ENCODE measurements around the gene POU6F2. TPM values are rescaled to one million over a fixed set of nuclear protein-coding genes. Genes with fewer than 3 reads are reported as not detected.
A peak's percentile ranks its signal among the peaks of the same experiment; 100 is the strongest.

The POU6F2 gene
- total RNA-seq, 1 donor from 2014 or later = 0.16 TPM

DNA sequence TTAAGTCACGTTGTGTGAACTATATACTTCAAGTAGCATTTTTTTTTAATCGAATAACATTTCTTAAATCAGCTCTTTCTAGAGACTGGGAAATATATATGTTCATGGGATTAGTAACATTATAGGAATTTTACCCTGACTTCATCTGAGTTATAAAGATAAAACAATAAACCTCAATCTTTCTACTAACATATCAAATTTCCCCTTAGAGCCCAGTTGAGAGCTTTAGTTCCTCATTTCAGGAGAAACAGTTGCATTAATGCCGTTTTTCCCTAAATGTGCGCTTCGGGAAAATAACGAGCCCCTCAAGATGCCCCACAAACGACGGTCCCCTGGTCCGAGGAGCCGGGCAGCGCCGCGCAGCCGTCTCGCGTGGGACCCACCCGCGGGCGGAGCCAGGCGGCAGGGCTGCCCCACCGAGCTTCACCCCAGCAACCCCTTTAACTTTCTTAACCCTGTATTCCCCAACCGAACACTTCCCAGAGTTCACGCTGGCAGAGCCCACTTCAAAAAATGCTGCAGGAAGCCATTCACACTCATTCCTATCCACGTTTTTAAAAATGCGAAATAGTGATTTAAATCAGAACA lies 436.0 kb downstream of the POU6F2 start:
- peaks cover 4% of the 10 kb centered on the region for H3K4me1 Mint-ChIP-seq
- peak overlapping the region; percentile 79 for H3K4me3 Mint-ChIP-seq
- DNase-seq = no peak
- no peak overlapping the region for H3K27ac Mint-ChIP-seq
- no peaks in the 10 kb centered on the region for H3K36me3 Mint-ChIP-seq (ENCODE audit: low read depth)
- peaks cover 56% of the 10 kb centered on the region for H3K27me3 Mint-ChIP-seq
- intact Hi-C loops (cut with micrococcal nuclease) = no loop called here
- no peaks in the 10 kb centered on the region for H3K9me3 Mint-ChIP-seq

DNA sequence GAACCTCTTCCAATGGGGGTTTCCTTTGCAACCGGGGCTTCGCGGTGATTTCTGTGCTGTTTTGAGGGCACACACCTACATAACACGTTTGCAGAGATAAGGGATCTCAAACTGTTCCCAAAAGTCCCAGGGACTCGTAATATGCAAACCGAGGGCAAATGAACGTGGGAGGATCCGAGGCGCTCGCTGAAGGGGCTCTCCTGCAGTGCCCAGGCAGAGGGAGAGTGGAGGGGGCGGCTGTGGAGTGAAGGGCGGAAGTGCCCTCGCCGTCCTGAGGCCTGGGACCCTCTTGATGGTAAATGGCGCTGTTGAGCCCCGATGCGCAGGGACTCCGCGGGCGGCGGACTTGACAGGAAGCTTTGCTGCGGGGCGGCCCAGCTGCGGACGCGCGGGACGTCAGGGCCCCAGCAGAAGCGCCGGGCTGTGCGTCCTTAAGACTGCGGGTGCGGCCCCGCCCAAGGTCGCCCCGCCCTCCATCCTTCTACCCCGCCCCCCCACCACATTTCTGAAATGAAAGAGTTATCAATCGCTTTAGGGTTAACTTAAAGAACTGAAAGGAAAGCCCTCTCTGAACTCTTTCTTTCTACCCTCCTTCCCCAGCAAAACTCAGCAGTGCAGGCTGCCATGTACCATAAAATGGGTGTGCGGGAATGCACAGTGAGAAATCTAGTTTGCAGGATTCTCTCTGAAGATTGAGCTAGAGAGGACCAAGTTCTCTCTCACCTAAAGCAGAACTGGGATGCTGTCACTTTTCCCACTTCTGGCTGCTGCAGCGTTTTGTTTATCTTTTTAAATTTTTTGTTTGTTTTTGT lies 436.7 kb downstream of the POU6F2 start:
- peaks cover 4% of the 10 kb centered on the region for H3K4me1 Mint-ChIP-seq
- H3K4me3 Mint-ChIP-seq = peak overlapping the region; percentile 79
- no peaks in the 10 kb centered on the region for H3K36me3 Mint-ChIP-seq (ENCODE audit: low read depth)
- intact Hi-C loops (cut with micrococcal nuclease) = no loop called here
- peaks cover 55% of the 10 kb centered on the region for H3K27me3 Mint-ChIP-seq
- H3K9me3 Mint-ChIP-seq = no peaks in the 10 kb centered on the region
- H3K27ac Mint-ChIP-seq = no peak overlapping the region
- DNase-seq = peak; percentile 79

DNA sequence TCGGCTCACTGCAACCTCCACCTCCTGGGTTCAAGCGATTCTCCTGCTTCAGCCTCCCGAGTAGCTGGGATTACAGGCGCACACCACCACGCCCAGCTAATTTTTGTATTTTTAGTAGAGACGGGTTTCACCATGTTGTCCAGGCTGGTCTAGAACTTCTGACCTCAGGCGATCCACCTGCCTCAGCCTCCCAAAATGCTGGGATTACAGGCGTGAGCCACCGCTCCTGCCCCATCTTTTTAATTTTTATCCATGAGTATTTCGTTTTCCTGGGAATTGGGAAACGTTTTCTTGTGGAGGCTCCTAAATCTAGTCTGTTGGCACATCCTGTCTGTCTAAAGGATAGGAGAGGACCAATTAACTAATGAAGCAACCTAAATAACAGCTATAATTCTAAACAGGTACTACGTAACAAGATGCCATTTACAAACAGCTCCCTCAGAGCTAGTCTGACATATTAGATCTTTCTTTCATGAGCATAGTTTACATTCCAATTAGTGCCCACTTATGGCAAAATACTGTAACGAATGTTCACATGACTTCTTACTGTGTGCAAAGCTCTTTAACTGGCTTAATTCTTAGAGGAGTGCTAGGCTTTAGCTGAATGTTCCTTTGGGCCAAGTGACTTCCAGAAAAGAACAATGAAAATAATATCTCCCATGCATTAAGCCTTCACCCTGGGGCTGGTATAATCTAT lies 437.5 kb downstream of the POU6F2 start:
- peaks cover 54% of the 10 kb centered on the region for H3K27me3 Mint-ChIP-seq
- no peaks in the 10 kb centered on the region for H3K9me3 Mint-ChIP-seq
- DNase-seq = no peak
- peak overlapping the region; percentile 79 for H3K4me3 Mint-ChIP-seq
- H3K27ac Mint-ChIP-seq = no peak overlapping the region
- intact Hi-C loops (cut with micrococcal nuclease) = no loop called here
- H3K36me3 Mint-ChIP-seq (ENCODE audit: low read depth) = no peaks in the 10 kb centered on the region
- H3K4me1 Mint-ChIP-seq = peaks cover 4% of the 10 kb centered on the region

- intact Hi-C loops (cut with micrococcal nuclease) = no loop called here
- Mint-ChIP-seq H3K9me3 (no peaks in the 10 kb centered on the region), H3K4me1 (peaks cover 4% of the 10 kb centered on the region), H3K27me3 (peaks cover 43% of the 10 kb centered on the region), H3K36me3 (ENCODE audit: low read depth) (no peaks in the 10 kb centered on the region), H3K4me3 (no peak overlapping the region), H3K27ac (no peak overlapping the region)
- DNase-seq = no peak
These were observed 439.2 kb downstream of the POU6F2 start for GRCh38 chr7:39416866-39417265.

DNA sequence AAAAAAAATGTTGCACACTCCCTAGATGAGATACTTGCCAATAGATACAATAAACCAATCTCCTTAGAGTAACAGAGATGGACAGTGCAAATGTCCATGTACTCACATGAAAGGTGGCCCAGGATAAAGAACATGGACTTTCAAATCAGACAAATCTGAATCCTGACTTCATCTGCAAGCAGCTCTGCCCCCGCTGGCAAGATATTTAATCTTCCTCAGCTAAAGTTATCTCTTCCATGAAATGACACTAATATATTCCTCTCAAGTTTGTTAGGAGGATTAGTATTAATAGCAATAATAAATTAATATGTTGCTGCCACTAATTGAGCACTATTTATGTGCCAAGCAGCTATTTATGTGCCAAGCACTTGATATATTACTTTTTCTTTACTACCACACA lies 439.9 kb downstream of the POU6F2 start:
- H3K27me3 Mint-ChIP-seq = peaks cover 40% of the 10 kb centered on the region
- H3K27ac Mint-ChIP-seq = no peak overlapping the region
- no peak overlapping the region for H3K4me3 Mint-ChIP-seq
- no peaks in the 10 kb centered on the region for H3K36me3 Mint-ChIP-seq (ENCODE audit: low read depth)
- H3K9me3 Mint-ChIP-seq = no peaks in the 10 kb centered on the region
- intact Hi-C loops (cut with micrococcal nuclease) = no loop called here
- peaks cover 4% of the 10 kb centered on the region for H3K4me1 Mint-ChIP-seq
- DNase-seq = no peak

DNA sequence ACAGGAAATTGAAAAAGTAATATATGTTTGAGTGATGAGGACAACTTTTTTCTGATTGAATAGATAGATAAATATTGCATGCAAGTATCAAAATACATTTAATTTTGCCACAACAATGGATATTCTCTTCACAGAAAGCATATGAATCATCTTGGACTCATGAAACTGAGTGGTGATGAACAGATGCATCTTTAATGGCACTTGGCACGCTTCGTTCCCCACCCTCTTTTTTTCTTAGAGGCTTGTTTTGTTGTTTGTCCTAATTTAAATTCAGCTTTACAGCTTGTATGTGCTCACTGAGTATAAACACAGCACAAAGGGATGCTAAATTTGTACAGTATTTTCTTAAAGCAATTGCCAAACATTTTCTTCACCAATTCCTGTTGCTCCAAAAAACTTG lies 443.5 kb downstream of the POU6F2 start:
- DNase-seq = no peak
- Mint-ChIP-seq H3K9me3 (no peaks in the 10 kb centered on the region), H3K27ac (no peak overlapping the region), H3K4me3 (no peak overlapping the region), H3K36me3 (ENCODE audit: low read depth) (no peaks in the 10 kb centered on the region), H3K27me3 (peaks cover 24% of the 10 kb centered on the region), H3K4me1 (no peaks in the 10 kb centered on the region)
- intact Hi-C loops (cut with micrococcal nuclease) = no loop called here

DNA sequence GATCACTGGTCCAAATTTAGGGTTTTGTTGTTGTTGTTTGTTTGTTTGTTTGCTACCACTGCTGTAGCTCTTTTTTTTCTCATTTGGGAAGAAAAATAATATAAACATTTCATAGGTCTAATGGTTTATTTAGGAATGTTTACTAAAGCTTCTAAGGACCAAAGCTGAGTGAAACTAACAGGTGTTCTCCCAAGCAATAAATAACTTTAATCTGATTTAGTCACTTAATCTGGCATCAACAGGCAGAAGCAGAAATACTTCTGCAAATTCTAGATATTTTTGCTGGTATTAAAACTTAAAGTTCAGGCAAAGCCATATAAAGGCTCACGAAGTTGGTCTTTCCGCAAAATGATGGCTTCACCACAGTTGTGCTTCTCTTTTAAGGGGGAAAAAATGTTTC lies 444.0 kb downstream of the POU6F2 start:
- Mint-ChIP-seq H3K27me3 (peaks cover 21% of the 10 kb centered on the region), H3K36me3 (ENCODE audit: low read depth) (no peaks in the 10 kb centered on the region), H3K9me3 (no peaks in the 10 kb centered on the region), H3K4me3 (no peak overlapping the region), H3K4me1 (no peaks in the 10 kb centered on the region), H3K27ac (no peak overlapping the region)
- no peak for DNase-seq
- intact Hi-C loops (cut with micrococcal nuclease) = no loop called here

DNA sequence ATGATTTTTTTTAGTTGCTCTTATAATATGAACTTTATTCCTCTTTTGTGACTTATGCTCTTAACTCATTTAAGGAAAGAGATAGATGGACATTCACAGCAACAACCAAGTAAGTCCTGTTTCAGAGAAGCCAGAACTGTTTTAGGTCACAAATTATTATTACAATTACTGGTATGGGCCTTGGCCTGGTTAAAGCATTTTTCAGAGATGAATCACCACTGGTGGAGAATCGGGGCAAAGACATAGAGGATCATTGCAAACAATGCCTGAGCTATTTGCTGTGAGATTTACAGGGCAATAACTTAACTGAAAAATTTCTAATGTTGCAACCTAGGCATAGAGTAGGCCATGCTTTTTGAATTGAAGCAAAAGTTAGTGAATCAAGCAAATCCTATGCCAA lies 450.5 kb downstream of the POU6F2 start:
- H3K27me3 Mint-ChIP-seq = peaks cover 2% of the 10 kb centered on the region
- H3K36me3 Mint-ChIP-seq (ENCODE audit: low read depth) = no peaks in the 10 kb centered on the region
- no peak overlapping the region for H3K27ac Mint-ChIP-seq
- no peak overlapping the region for H3K4me3 Mint-ChIP-seq
- DNase-seq = no peak
- intact Hi-C loops (cut with micrococcal nuclease) = no loop called here
- H3K9me3 Mint-ChIP-seq = no peaks in the 10 kb centered on the region
- H3K4me1 Mint-ChIP-seq = no peaks in the 10 kb centered on the region

DNA sequence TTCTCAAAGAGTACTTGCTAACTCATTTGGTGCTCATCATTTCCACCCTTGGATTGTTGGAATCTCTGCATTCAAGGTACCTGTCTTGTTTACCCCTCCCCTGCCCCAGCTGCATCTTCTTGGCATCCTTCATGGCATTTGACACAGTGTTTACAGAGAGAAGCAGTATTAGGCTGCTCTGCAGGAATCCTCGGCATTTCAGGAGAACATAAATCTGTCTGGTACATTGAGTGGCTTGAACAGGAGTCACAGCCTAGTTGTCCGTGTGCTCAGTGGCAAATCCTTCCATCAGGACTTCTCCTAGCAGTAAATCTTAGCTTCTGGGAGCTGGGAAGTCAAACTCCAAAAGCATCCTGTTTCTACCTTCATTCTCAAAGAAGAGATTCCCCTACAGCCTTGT lies 451.7 kb downstream of the POU6F2 start:
- H3K27me3 Mint-ChIP-seq = peaks cover 1% of the 10 kb centered on the region
- no peak overlapping the region for H3K4me3 Mint-ChIP-seq
- DNase-seq = no peak
- intact Hi-C loops (cut with micrococcal nuclease) = no loop called here
- H3K4me1 Mint-ChIP-seq = no peaks in the 10 kb centered on the region
- no peak overlapping the region for H3K27ac Mint-ChIP-seq
- no peaks in the 10 kb centered on the region for H3K9me3 Mint-ChIP-seq
- no peaks in the 10 kb centered on the region for H3K36me3 Mint-ChIP-seq (ENCODE audit: low read depth)

- Mint-ChIP-seq H3K27ac (no peak overlapping the region), H3K9me3 (no peaks in the 10 kb centered on the region), H3K4me3 (no peak overlapping the region), H3K36me3 (ENCODE audit: low read depth) (no peaks in the 10 kb centered on the region), H3K27me3 (no peaks in the 10 kb centered on the region), H3K4me1 (no peaks in the 10 kb centered on the region)
- intact Hi-C loops (cut with micrococcal nuclease) = no loop called here
- no peak for DNase-seq
These were observed 452.7 kb downstream of the POU6F2 start for GRCh38 chr7:39430441-39430840.

DNA sequence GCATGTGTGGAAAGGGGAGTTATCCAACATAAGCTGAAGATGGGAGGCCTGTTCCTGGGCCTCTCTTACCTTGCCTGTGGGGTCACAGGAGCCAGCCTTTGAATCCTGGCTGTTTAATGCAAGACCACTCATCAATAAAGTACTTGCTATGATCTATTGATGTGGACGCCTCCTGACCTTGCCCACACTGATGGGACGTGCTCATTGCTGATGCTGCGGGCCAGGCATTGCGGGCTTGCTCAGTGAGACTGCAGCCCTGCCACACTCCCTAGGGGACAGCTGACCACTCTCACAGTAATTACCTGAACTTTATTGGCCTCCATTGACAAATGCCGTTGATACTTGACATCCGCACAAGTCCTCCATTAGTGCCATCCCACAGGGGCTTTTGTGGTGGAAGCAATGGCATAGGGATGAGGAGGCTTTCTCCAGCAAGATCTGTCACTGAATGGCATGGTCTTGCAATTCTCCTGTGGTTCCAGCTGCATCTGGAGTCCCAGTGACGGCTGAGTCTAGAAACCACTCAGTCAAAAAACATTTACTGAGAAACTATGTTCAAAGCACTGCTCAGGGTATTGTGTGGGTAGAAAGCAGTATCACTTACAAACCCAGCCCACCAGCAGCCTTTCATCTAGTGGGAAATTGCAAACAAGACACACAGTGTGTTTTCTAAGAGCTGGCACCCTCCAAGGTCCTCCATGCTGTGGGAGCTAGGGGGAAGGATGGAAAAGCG lies 453.4 kb downstream of the POU6F2 start:
- Mint-ChIP-seq H3K27me3 (no peaks in the 10 kb centered on the region), H3K4me1 (no peaks in the 10 kb centered on the region), H3K9me3 (no peaks in the 10 kb centered on the region)

DNA sequence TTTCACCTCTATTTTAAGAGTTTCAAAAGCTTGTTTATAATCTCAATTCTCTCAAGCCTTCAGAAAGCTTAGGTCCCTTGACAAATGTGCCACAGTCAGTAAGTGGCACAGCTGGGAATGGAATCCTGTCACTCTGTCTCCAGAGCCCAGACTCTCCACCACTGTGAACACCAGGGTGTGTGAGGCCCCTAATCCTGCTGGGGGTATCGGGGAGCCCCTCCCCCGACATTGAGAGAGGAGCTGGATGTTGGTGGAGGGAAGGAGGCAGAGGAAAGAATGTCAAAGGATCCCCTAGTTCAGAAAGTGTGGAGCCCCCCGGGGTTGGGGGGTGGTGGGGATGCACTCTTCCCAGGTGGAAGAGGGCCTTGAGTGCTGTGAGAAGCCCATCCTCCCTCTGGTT lies 454.7 kb downstream of the POU6F2 start:
- Mint-ChIP-seq H3K36me3 (ENCODE audit: low read depth) (no peaks in the 10 kb centered on the region), H3K9me3 (no peaks in the 10 kb centered on the region), H3K4me1 (no peaks in the 10 kb centered on the region), H3K27ac (no peak overlapping the region), H3K4me3 (no peak overlapping the region), H3K27me3 (peaks cover 4% of the 10 kb centered on the region)
- DNase-seq = no peak
- intact Hi-C loops (cut with micrococcal nuclease) = no loop called here

More for the DNA sequence above, 453.4 kb downstream of the POU6F2 start:
- intact Hi-C loops (cut with micrococcal nuclease) = no loop called here
- no peak overlapping the region for H3K4me3 Mint-ChIP-seq
- no peak for DNase-seq
- no peak overlapping the region for H3K27ac Mint-ChIP-seq
- no peaks in the 10 kb centered on the region for H3K36me3 Mint-ChIP-seq (ENCODE audit: low read depth)

DNA sequence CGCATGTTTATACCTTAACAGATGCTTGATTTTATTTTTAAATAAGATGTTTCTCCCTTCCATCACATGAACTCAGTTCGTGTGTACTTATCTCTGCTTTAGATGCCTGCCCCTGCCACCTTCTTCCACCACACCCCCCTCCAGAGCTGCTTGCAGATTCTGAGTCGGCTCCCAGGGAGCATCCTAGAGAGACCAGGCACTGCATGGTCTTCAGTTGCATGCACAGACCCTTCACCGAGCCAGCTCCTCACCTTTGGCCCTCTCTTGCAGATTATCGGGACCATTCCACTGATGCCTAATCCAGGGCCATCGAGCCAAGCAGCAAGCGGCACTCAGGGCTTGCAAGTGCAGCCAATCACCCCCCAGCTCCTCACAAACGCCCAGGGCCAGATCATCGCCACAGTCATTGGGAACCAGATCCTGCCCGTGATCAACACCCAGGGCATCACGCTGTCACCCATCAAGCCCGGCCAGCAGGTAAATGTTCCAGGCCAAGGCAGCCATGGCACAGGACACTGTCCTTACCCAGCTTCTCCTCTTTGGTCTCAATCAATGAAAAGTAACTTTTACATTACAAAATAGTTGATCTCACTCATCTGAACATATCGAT lies 455.2 kb downstream of the POU6F2 start:
- Mint-ChIP-seq H3K4me1 (no peaks in the 10 kb centered on the region), H3K27me3 (peaks cover 6% of the 10 kb centered on the region), H3K27ac (no peak overlapping the region), H3K36me3 (ENCODE audit: low read depth) (no peaks in the 10 kb centered on the region), H3K4me3 (no peak overlapping the region), H3K9me3 (no peaks in the 10 kb centered on the region)
- DNase-seq = no peak
- intact Hi-C loops (cut with micrococcal nuclease) = no loop called here
